A549 (cell line): ENCODE data around the gene TRIM72. TPM values are rescaled to one million over a fixed set of nuclear protein-coding genes. Genes with fewer than 3 reads are reported as not detected.

Experiments used
- ATAC-seq, 2 experiments: fragments of 200-7000 bp in 1 of 2; fragments of >200 bp in 1 of 2; cut with Nextera tagmentation in 1 of 2; cut with Tn5 transposase in 1 of 2; 3 replicates each; pipeline versions ENCODE4 v1.8.0 to v1.9.1; 2018 to 2020; ENCODE audit warnings: mild to moderate bottlenecking in 1 of 2, moderate library complexity in 1 of 2
- CTCF ChIA-PET: fragments of 300-600 bp; sonication (Branson Sonifier 250); formaldehyde crosslinking; extraction: SDS; loops from one replicate; lab custom pipeline; 2021; ENCODE audit warnings: antibody characterized with exemption, inconsistent platforms; lab: Yijun Ruan, JAX
- POLR2A ChIA-PET: fragments of 350-600 bp; formaldehyde crosslinking; extraction: SDS; loops from one replicate; lab custom pipeline; 2021; ENCODE audit warnings: antibody characterized with exemption, inconsistent platforms; lab: Yijun Ruan, JAX
- DNase-seq, 2 experiments: peaks; one replicate each; pipeline versions ENCODE4 v3.0.0 to v3.0.0-alpha.2; 2011 to 2016; ENCODE audit warnings: low read depth in 1 of 2, low spot score in 1 of 2
- FAIRE-seq: peaks from 2 replicates; lab custom pipeline; 2011; peaks lifted over from hg19 to GRCh38; lab: Jason Lieb, UNC
- H3K27ac ChIP-seq, 2 experiments: fragments of >200 bp; sonication (Bioruptor Twin); formaldehyde crosslinking; 3 replicates each; pipeline ENCODE4 v1.5.1; 2016 to 2017
- H3K4me1 ChIP-seq: fragments of >200 bp; sonication (Bioruptor Twin); formaldehyde crosslinking; 3 replicates; pipeline ENCODE4 v1.6.1; 2016
- H3K4me2 ChIP-seq: fragments of >200 bp; sonication (Bioruptor Twin); formaldehyde crosslinking; 3 replicates; pipeline ENCODE4 v1.6.1; 2016
- H3K4me3 ChIP-seq: fragments of >200 bp; sonication (Bioruptor Twin); formaldehyde crosslinking; 3 replicates; pipeline ENCODE4 v1.5.1; 2016
- H3K9me3 ChIP-seq: fragments of >200 bp; sonication (Bioruptor Twin); formaldehyde crosslinking; 3 replicates; pipeline ENCODE4 v1.6.1; 2016
- ATOH8 ChIP-seq: fragments of 250-450 bp; sonication (Bioruptor Pico); IDR thresholded peaks from 2 replicates; pipeline ENCODE4 v1.5.0; 2020; ENCODE audit warnings: low read depth, mild to moderate bottlenecking, moderate library complexity
- CBX2 ChIP-seq: fragments of 200-600 bp; sonication (generic); IDR thresholded peaks from 2 replicates; pipeline ENCODE4 v1.6.1; 2016; ENCODE audit warnings: low read depth, mild to moderate bottlenecking, borderline replicate concordance
- CHD2 ChIP-seq: fragments of 150-350 bp; IDR thresholded peaks from 2 replicates; pipeline ENCODE4 v1.6.1; 2014; ENCODE audit warnings: low read length; ENCODE audit not compliant: partially characterized antibody
- E2F6 ChIP-seq: IDR thresholded peaks from 2 replicates; pipeline ENCODE4 v1.6.1; 2012; ENCODE audit warnings: low read depth, borderline replicate concordance
- ESRRA ChIP-seq: fragments of 150-350 bp; IDR thresholded peaks from 2 replicates; pipeline ENCODE4 v1.6.1; 2014; ENCODE audit warnings: mild to moderate bottlenecking, low read length, borderline replicate concordance
- FOSB ChIP-seq: fragments of 250-450 bp; sonication (Bioruptor Pico); IDR thresholded peaks from 2 replicates; pipeline ENCODE4 v1.5.0; 2020; ENCODE audit warnings: mild to moderate bottlenecking, moderate library complexity
- GATA3 ChIP-seq: IDR thresholded peaks from 2 replicates; pipeline ENCODE4 v1.6.1; 2012; ENCODE audit warnings: borderline replicate concordance
- HOXA7 ChIP-seq: fragments of 250-450 bp; sonication (Bioruptor Pico); IDR thresholded peaks from 2 replicates; pipeline ENCODE4 v1.5.0; 2020; ENCODE audit warnings: mild to moderate bottlenecking, moderate library complexity
- JUN ChIP-seq, 2 experiments: fragments of >200 bp; sonication (Bioruptor Twin); formaldehyde crosslinking; IDR thresholded peaks; 2 replicates in 1 of 2; 3 replicates in 1 of 2; pipeline ENCODE4 v1.6.1; 2016 to 2017
- KDM1A ChIP-seq: fragments of 200-600 bp; sonication (generic); IDR thresholded peaks from 2 replicates; pipeline ENCODE4 v1.6.1; 2016; ENCODE audit warnings: low read depth, mild to moderate bottlenecking
- MAFK ChIP-seq: fragments of 450-650 bp; IDR thresholded peaks from 2 replicates; pipeline ENCODE4 v1.6.1; 2014; ENCODE audit not compliant: partially characterized antibody
- MYC ChIP-seq: IDR thresholded peaks from 2 replicates; pipeline ENCODE4 v1.6.1; 2012; ENCODE audit warnings: mild to moderate bottlenecking, inconsistent platforms, low read length, improper control_type of control experiment, borderline replicate concordance
- NFE2L2 ChIP-seq: fragments of 150-350 bp; conservative IDR thresholded peaks from 2 replicates; pipeline ENCODE4 v1.6.1; 2014; ENCODE audit warnings: low read length
- NPAS2 ChIP-seq: fragments of 250-450 bp; sonication (Bioruptor Pico); IDR thresholded peaks from 2 replicates; pipeline ENCODE4 v1.8.0; 2022; ENCODE audit warnings: mild to moderate bottlenecking, moderate library complexity, borderline replicate concordance
- NR3C1 ChIP-seq: fragments of >200 bp; sonication (Bioruptor Twin); formaldehyde crosslinking; IDR thresholded peaks from 3 replicates; pipeline ENCODE4 v1.6.1; 2017
- PBX3 ChIP-seq: IDR thresholded peaks from 2 replicates; pipeline ENCODE4 v1.6.1; 2012
- PHF8 ChIP-seq: fragments of 200-600 bp; sonication (generic); IDR thresholded peaks from 2 replicates; pipeline ENCODE4 v1.6.1; 2016; ENCODE audit warnings: low read depth, mild to moderate bottlenecking, antibody characterized with exemption, moderate library complexity, borderline replicate concordance
- POLR2A ChIP-seq: IDR thresholded peaks from 2 replicates; pipeline ENCODE4 v1.6.1; 2012; ENCODE audit warnings: mild to moderate bottlenecking, low read length
- POLR2AphosphoS2 ChIP-seq: conservative IDR thresholded peaks from 2 replicates; pipeline ENCODE4 v1.6.1; 2012; ENCODE audit warnings: low read length, improper control_type of control experiment, inconsistent platforms
- RARB ChIP-seq: fragments of 250-450 bp; sonication (Bioruptor Pico); IDR thresholded peaks from 2 replicates; pipeline ENCODE4 v1.8.0; 2021; ENCODE audit warnings: mild to moderate bottlenecking, moderate library complexity
- RCOR1 ChIP-seq: fragments of 150-350 bp; IDR thresholded peaks from 2 replicates; pipeline ENCODE4 v1.6.1; 2014; ENCODE audit warnings: antibody characterized with exemption, low read length, low read depth
- RFX5 ChIP-seq: fragments of 450-650 bp; IDR thresholded peaks from 2 replicates; pipeline ENCODE4 v1.7.1; 2014; ENCODE audit warnings: antibody characterized with exemption, mild to moderate bottlenecking, moderate library complexity
- RNF2 ChIP-seq: fragments of 200-600 bp; sonication (generic); IDR thresholded peaks from 2 replicates; pipeline ENCODE4 v1.6.1; 2016; ENCODE audit warnings: low read depth, mild to moderate bottlenecking, antibody characterized with exemption, moderate library complexity, borderline replicate concordance
- SMC3 ChIP-seq: fragments of >200 bp; sonication (Bioruptor Twin); formaldehyde crosslinking; IDR thresholded peaks from 3 replicates; pipeline ENCODE4 v1.6.1; 2018; ENCODE audit warnings: inconsistent platforms
- TFCP2L1 ChIP-seq: fragments of 250-450 bp; sonication (Bioruptor Pico); IDR thresholded peaks from 2 replicates; pipeline ENCODE4 v1.5.0; 2021; ENCODE audit warnings: mild to moderate bottlenecking
- TP53 ChIP-seq: fragments of 250-450 bp; sonication (Bioruptor Pico); IDR thresholded peaks from 2 replicates; pipeline ENCODE4 v1.5.0; 2021; ENCODE audit warnings: mild to moderate bottlenecking, moderate library complexity
- ZNF302 ChIP-seq: fragments of 250-450 bp; sonication (Bioruptor Pico); IDR thresholded peaks from 2 replicates; pipeline ENCODE4 v1.9.0; 2021; ENCODE audit warnings: inconsistent platforms, mild to moderate bottlenecking, moderate library complexity
- WGBS: methylation state at CpG from one replicate; pipeline ENCODE4 v1.1.6; 2017; ENCODE audit errors: missing lambda C conversion rate; 5-methylcytosine and 5-hydroxymethylcytosine counted together
- polyA plus RNA-seq, 4 experiments: library from polyadenylated mRNA; depleted of rRNA in 3 of 4; stranded (reverse); fragments of >200 nt; fragmentation: RNase III in 1 of 4; extraction: RNeasy Plus Mini Kit Qiagen cat#74134 plus additional on column Dnase treatment in 1 of 4; gene quantifications; 2 replicates in 3 of 4; 3 replicates in 1 of 4; pipeline ENCODE4 v1.2.3, GENCODE V29; 2011 to 2017
- TF ChIP-seq, protein P1 (sequence below): fragments of 200-600 bp; sonication (generic); IDR thresholded peaks from 2 replicates; pipeline ENCODE4 v1.6.1; 2016; ENCODE audit warnings: antibody characterized with exemption, mild to moderate bottlenecking, moderate library complexity

TRIM72 gene
- polyA plus RNA-seq, 2 of the 4 experiments (the other 2 are of a cell fraction), result 0.04 TPM; not detected in 1

GRCh38 chr16:31221357-31222160 lies 7.6 kb downstream of the TRIM72 start:
- no peak overlapping the region for H3K27ac ChIP-seq
- TF ChIP-seq NR3C1 (no peak), FOSB (CRISPR knock-in tag) (no peak), CHD2 (no peak), MAFK (no peak), NPAS2 (CRISPR knock-in tag) (no peak), PBX3 (no peak), PHF8 (no peak), NFE2L2 (no peak), E2F6 (no peak), MYC (no peak)
- TF ChIP-seq, protein P1, sequence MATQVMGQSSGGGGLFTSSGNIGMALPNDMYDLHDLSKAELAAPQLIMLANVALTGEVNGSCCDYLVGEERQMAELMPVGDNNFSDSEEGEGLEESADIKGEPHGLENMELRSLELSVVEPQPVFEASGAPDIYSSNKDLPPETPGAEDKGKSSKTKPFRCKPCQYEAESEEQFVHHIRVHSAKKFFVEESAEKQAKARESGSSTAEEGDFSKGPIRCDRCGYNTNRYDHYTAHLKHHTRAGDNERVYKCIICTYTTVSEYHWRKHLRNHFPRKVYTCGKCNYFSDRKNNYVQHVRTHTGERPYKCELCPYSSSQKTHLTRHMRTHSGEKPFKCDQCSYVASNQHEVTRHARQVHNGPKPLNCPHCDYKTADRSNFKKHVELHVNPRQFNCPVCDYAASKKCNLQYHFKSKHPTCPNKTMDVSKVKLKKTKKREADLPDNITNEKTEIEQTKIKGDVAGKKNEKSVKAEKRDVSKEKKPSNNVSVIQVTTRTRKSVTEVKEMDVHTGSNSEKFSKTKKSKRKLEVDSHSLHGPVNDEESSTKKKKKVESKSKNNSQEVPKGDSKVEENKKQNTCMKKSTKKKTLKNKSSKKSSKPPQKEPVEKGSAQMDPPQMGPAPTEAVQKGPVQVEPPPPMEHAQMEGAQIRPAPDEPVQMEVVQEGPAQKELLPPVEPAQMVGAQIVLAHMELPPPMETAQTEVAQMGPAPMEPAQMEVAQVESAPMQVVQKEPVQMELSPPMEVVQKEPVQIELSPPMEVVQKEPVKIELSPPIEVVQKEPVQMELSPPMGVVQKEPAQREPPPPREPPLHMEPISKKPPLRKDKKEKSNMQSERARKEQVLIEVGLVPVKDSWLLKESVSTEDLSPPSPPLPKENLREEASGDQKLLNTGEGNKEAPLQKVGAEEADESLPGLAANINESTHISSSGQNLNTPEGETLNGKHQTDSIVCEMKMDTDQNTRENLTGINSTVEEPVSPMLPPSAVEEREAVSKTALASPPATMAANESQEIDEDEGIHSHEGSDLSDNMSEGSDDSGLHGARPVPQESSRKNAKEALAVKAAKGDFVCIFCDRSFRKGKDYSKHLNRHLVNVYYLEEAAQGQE, result no peak
- DNase-seq (no peak), ATAC-seq (peak in 1 of 2 experiments; percentile 23; a peak in 2 of 6 replicates), FAIRE-seq (no peak)
- H3K9me3 ChIP-seq, result no peaks in the 10 kb centered on the region
- ChIA-PET POLR2A (no interaction called here), CTCF (no interaction called here)
- H3K4me2 ChIP-seq, result no peak overlapping the region
- H3K4me1 ChIP-seq, result no peaks in the 10 kb centered on the region
- 70% methylated on average over 12 of the region's 12 CpGs for WGBS
- no peak overlapping the region for H3K4me3 ChIP-seq

DNA sequence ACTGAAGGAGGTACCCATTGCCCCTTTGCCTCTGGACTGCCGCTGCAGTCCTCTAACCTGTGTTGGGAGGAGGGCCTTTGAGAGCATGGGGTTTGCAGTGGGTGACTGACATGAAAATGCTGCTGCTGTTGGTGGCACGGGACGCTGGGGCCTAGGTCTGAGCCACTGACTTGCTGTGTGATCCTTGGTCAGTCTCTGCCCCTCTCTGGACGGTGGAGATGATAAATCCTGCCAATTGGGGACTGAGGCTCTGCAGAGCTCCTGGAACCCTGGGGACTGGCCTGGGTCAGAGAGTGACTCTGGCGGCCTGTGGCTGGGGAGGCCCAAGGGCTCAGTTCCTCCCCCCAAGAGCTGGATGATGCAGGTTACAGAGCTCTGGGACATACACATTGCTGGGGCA lies 9.1 kb downstream of the TRIM72 start:
- ChIA-PET CTCF (no interaction called here), POLR2A (no interaction called here)
- DNase-seq (no peak), ATAC-seq (no peak), FAIRE-seq (no peak)
- Histone ChIP-seq H3K9me3 (no peaks in the 10 kb centered on the region), H3K27ac (no peak overlapping the region), H3K4me3 (no peak overlapping the region), H3K4me1 (no peaks in the 10 kb centered on the region), H3K4me2 (no peak overlapping the region)
- 52% methylated on average over 3 of the region's 5 CpGs for WGBS
- no peak for TF ChIP-seq JUN (IDR thresholded peaks at IDR 0.05)
- no peak for TF ChIP-seq GATA3
- TF ChIP-seq MAFK, result no peak
- no peak for TF ChIP-seq TP53 (CRISPR knock-in tag)
- TF ChIP-seq RNF2, result no peak
- no peak for TF ChIP-seq TFCP2L1 (CRISPR knock-in tag)
- no peak for TF ChIP-seq ZNF302
- no peak for TF ChIP-seq NR3C1
- no peak for TF ChIP-seq RFX5
- TF ChIP-seq POLR2AphosphoS2, result no peak
- TF ChIP-seq POLR2A, result no peak
- no peak for TF ChIP-seq HOXA7
- TF ChIP-seq RARB, result no peak
- TF ChIP-seq ATOH8 (CRISPR knock-in tag), result no peak
- TF ChIP-seq SMC3, result no peak
- TF ChIP-seq RCOR1, result no peak
- no peak for TF ChIP-seq CBX2
- TF ChIP-seq KDM1A, result no peak
- no peak for TF ChIP-seq ESRRA
